SU-DHL-6 (cell line): ENCODE data around the gene TDP2.

Experiments
- EZH2phosphoT487 ChIP-seq: fragments of 200-600 bp; sonication (generic), shearing (Covaris generic); conservative IDR thresholded peaks from 2 replicates; pipeline ENCODE4 v1.6.1; 2018; ENCODE audit warnings: mild to moderate bottlenecking, antibody characterized with exemption, low read length, moderate library complexity, mixed read lengths
- TF ChIP-seq, protein P1 (sequence below): fragments of 200-600 bp; sonication (generic); IDR thresholded peaks from one replicate; pipeline ENCODE4 v1.5.1; 2017; ENCODE audit warnings: antibody characterized with exemption, mild to moderate bottlenecking, low read length, moderate library complexity; ENCODE audit not compliant: insufficient read depth, poor library complexity, severe bottlenecking

GRCh38 chr6:24614648-24615047 is 52.1 kb downstream of the TDP2 start:
- TF ChIP-seq, protein P1, sequence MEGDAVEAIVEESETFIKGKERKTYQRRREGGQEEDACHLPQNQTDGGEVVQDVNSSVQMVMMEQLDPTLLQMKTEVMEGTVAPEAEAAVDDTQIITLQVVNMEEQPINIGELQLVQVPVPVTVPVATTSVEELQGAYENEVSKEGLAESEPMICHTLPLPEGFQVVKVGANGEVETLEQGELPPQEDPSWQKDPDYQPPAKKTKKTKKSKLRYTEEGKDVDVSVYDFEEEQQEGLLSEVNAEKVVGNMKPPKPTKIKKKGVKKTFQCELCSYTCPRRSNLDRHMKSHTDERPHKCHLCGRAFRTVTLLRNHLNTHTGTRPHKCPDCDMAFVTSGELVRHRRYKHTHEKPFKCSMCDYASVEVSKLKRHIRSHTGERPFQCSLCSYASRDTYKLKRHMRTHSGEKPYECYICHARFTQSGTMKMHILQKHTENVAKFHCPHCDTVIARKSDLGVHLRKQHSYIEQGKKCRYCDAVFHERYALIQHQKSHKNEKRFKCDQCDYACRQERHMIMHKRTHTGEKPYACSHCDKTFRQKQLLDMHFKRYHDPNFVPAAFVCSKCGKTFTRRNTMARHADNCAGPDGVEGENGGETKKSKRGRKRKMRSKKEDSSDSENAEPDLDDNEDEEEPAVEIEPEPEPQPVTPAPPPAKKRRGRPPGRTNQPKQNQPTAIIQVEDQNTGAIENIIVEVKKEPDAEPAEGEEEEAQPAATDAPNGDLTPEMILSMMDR: no peak
- TF ChIP-seq EZH2phosphoT487: no peak
